Measurements from ENCODE around the gene CACHD1.

The CACHD1 gene

DNA sequence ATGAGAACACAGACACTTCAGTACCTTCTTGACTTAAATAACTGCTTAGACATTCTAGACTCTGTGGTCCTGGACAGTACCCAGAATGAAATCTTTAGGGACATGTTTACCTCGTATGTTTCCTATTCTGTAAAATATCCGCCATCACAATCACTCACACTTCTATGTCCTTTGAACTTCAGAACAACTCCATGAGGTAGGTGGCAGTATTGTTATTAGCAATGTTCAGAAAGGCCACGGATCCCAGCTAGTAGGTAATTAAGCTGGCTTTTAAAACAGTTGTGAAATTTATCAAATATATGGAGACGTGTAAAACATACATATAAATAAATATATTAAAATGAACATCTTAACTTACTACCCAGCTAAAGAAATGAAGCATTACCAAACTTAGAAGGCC is 83.4 kb downstream of the CACHD1 start:
- no peak overlapping the region for H3K4me3 ChIP-seq (ENCODE audit: low read depth, low read length)
- TF ChIP-seq, protein P1, sequence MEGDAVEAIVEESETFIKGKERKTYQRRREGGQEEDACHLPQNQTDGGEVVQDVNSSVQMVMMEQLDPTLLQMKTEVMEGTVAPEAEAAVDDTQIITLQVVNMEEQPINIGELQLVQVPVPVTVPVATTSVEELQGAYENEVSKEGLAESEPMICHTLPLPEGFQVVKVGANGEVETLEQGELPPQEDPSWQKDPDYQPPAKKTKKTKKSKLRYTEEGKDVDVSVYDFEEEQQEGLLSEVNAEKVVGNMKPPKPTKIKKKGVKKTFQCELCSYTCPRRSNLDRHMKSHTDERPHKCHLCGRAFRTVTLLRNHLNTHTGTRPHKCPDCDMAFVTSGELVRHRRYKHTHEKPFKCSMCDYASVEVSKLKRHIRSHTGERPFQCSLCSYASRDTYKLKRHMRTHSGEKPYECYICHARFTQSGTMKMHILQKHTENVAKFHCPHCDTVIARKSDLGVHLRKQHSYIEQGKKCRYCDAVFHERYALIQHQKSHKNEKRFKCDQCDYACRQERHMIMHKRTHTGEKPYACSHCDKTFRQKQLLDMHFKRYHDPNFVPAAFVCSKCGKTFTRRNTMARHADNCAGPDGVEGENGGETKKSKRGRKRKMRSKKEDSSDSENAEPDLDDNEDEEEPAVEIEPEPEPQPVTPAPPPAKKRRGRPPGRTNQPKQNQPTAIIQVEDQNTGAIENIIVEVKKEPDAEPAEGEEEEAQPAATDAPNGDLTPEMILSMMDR (IDR thresholded peaks at IDR 0.05; ENCODE audit: low read depth, low read length): no peak
- TF ChIP-seq, protein P2, sequence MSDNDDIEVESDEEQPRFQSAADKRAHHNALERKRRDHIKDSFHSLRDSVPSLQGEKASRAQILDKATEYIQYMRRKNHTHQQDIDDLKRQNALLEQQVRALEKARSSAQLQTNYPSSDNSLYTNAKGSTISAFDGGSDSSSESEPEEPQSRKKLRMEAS (IDR thresholded peaks at IDR 0.05; ENCODE audit: low read depth, low read length): no peak
- no peak for TF ChIP-seq MYC (IDR thresholded peaks at IDR 0.05; ENCODE audit: low read depth, low read length)
- DNase-seq (ENCODE audit: low read depth): peak; percentile 2

DNA sequence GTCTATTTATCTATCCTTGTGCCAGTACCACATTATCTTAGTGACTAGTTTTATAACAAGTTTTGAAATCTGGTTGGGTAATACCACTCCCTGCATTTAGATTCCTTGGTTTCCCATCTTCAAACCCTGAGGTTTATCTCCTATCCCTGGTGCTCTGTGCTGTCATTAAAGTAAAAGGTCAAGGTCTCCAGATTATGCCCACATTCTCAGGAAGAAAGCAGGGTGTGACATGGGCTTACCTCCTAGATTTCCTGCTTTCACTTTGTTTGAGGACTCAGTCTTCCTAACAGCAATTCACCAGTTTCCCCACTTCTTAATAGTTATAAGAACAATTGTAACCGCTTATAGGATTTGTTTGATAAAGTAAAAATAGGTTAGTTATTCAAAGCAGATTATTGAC is 86.0 kb downstream of the CACHD1 start:
- TF ChIP-seq, protein P1 (IDR thresholded peaks at IDR 0.05; ENCODE audit: low read depth, low read length): no peak
- no peak for TF ChIP-seq POLR2A (IDR thresholded peaks at IDR 0.05; ENCODE audit: extremely low read depth, insufficient read length)
- no peak for TF ChIP-seq MYC (IDR thresholded peaks at IDR 0.05; ENCODE audit: low read depth, low read length)
- TF ChIP-seq, protein P2 (IDR thresholded peaks at IDR 0.05; ENCODE audit: low read depth, low read length): no peak
- H3K4me3 ChIP-seq (ENCODE audit: low read depth, low read length): no peak overlapping the region
- DNase-seq (ENCODE audit: low read depth): no peak

DNA sequence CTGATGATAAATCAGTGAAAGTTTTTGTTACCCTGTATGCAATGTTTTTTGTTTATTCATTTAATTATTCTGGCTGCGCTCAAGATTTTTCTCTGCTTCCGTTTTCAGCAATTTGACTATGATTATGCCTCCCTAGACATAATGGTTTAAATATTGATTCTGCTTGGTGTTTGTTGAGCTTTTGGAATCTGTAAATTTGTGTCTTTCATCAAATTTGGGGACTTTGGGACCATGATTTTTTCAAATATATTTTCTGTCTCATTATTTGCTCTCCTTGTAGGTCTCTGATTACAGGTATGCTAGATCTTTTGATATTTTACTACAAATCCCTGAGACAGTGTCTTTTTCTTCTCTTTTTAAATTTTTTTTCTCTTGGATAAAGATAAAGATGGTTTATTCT is 92.1 kb downstream of the CACHD1 start:
- TF ChIP-seq, protein P1 (IDR thresholded peaks at IDR 0.05; ENCODE audit: low read depth, low read length): no peak
- TF ChIP-seq, protein P2 (IDR thresholded peaks at IDR 0.05; ENCODE audit: low read depth, low read length): no peak
- no peak for TF ChIP-seq POLR2A (IDR thresholded peaks at IDR 0.05; ENCODE audit: extremely low read depth, insufficient read length)
- no peak for TF ChIP-seq MYC (IDR thresholded peaks at IDR 0.05; ENCODE audit: low read depth, low read length)
- no peak overlapping the region for H3K4me3 ChIP-seq (ENCODE audit: low read depth, low read length)

DNA sequence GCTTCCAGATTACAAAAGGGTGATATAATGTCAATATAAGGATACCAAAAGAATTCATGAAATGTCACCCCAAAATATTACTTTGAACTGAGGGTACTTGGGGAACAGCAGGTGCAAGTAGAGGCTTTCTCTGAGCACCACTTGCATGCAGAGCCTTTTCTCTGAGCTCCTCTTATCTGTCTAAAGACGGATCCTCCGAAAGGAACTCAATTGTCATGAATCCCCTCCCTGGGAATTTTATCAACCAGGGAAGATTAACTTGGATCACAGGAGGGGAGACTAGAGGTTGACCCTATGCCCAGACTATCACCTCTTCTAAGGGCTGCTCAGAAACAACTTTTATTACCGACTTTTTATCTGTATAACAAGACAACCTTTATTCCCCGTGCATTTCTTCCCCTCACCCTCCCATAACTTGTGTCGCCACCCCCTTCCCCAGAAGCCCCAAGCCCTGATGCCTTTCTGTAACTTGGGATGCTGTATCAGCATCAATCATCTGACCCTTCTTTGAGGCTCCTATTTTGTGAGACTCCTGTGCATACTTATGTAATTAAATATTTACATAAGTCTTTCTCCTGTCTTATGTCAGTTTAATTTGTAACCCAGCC is 94.1 kb downstream of the CACHD1 start:
- no peak overlapping the region for H3K4me3 ChIP-seq (ENCODE audit: low read depth, low read length)
- no peak for DNase-seq (ENCODE audit: low read depth)
- TF ChIP-seq POLR2A (IDR thresholded peaks at IDR 0.05; ENCODE audit: extremely low read depth, insufficient read length): no peak
- TF ChIP-seq, protein P1 (IDR thresholded peaks at IDR 0.05; ENCODE audit: low read depth, low read length): no peak
- TF ChIP-seq MYC (IDR thresholded peaks at IDR 0.05; ENCODE audit: low read depth, low read length): no peak
- TF ChIP-seq, protein P2 (IDR thresholded peaks at IDR 0.05; ENCODE audit: low read depth, low read length): no peak

More for the DNA sequence above, 92.1 kb downstream of the CACHD1 start:
- DNase-seq (ENCODE audit: low read depth): no peak

DNA sequence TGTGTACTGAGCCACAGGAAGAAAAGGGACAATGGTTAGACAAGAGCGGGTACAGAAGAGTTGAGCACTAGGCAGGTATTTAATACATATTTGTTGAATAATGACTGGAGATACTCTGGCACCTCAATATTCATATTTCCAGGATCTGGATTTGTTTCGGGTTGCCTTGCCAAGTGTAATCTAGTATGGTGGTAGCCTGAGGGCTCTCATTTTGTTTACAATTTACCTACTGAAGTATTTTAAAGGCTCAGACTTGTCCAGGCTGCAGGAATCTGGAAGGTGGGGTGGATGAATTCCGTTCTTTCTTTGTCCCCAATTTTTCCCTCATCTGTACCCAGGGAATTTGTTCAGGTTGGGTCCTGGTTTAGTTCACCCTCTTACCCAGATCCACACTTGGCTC is 95.0 kb downstream of the CACHD1 start:
- DNase-seq (ENCODE audit: low read depth): no peak
- no peak for TF ChIP-seq MYC (IDR thresholded peaks at IDR 0.05; ENCODE audit: low read depth, low read length)
- TF ChIP-seq, protein P2 (IDR thresholded peaks at IDR 0.05; ENCODE audit: low read depth, low read length): no peak
- TF ChIP-seq, protein P1 (IDR thresholded peaks at IDR 0.05; ENCODE audit: low read depth, low read length): no peak
- TF ChIP-seq POLR2A (IDR thresholded peaks at IDR 0.05; ENCODE audit: extremely low read depth, insufficient read length): no peak
- no peak overlapping the region for H3K4me3 ChIP-seq (ENCODE audit: low read depth, low read length)

Measured in NB4 (cell line).